ENCODE results near the gene SMIM21. TPM values are rescaled to one million over a fixed set of nuclear protein-coding genes. Genes with fewer than 3 reads are reported as not detected.

The SMIM21 gene
- total RNA-seq, 4 donors from 2014 or later = not detected

DNA sequence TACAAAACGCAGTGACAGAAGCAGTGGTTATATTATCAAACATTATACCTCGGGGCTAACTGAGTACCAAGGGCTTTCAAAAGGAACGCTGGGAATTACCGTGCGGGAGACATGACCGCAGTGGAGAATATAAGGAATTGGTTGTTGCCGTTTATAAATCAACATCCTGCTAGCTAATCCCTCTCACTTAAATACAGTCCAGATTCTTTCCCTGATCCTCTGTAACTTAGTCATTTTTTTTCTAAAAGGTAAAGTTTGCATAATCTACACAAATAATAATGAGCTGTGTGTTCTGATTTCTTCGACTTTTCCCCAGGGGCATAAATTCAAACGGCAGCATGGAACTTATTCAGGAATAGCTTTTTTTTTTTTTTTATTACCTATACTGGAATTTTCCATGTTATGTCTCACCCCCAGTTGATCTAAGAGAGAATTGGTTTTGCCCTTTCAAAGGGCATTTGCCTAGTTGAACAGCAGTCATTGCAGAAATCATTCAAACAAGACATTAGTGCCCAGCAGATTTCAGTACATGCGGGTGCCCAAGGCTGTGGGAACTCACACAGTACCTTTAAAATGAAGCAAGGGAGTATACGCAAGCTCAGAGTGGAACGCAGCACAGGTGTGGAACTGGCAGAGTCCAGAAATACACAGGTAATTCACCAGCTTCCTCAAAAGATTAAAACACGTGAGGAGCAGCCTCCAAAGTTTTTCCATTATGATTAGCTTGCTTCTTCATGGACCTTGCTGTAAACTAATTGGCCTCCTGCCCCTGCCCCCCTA is 63.9 kb downstream of the SMIM21 start:
- WGBS, 2 donors = 55 to 68% methylated on average over 13 of the region's 13 CpGs
- no peak overlapping the region for H3K4me3 ChIP-seq (ENCODE audit: low read depth, poor library complexity, severe bottlenecking)
- TF ChIP-seq POLR2A (IDR thresholded peaks at IDR 0.05) (no peak), CTCF (IDR thresholded peaks at IDR 0.05) (no peak)
- intact Hi-C loops (cut with DNase I; ENCODE audit: low total_unique reads) = no loop called here
- DNase-seq (ENCODE audit: low spot score in 2 of 2) = no peak

GRCh38 chr18:75362435-75362834 is 65.1 kb downstream of the SMIM21 start:
- intact Hi-C loops (cut with DNase I; ENCODE audit: low total_unique reads) = no loop called here
- DNase-seq (ENCODE audit: low spot score in 2 of 2) = no peak
- WGBS, 2 donors = 92 to 94% methylated on average over 13 of the region's 13 CpGs
- H3K4me3 ChIP-seq (ENCODE audit: low read depth, poor library complexity, severe bottlenecking) = no peak overlapping the region
- no peak for TF ChIP-seq CTCF (IDR thresholded peaks at IDR 0.05)
- TF ChIP-seq POLR2A (IDR thresholded peaks at IDR 0.05) = no peak

- DNase-seq (ENCODE audit: low spot score in 2 of 2) = no peak
- intact Hi-C loops (cut with DNase I; ENCODE audit: low total_unique reads) = no loop called here
- TF ChIP-seq CTCF (IDR thresholded peaks at IDR 0.05) = no peak
- no peak for TF ChIP-seq POLR2A (IDR thresholded peaks at IDR 0.05)
- 81 to 90% methylated on average over 11 of the region's 11 CpGs for WGBS, 2 donors
- no peak overlapping the region for H3K4me3 ChIP-seq (ENCODE audit: low read depth, poor library complexity, severe bottlenecking)
Observed at GRCh38 chr18:75360941-75361340, 66.6 kb downstream of the SMIM21 start.

DNA sequence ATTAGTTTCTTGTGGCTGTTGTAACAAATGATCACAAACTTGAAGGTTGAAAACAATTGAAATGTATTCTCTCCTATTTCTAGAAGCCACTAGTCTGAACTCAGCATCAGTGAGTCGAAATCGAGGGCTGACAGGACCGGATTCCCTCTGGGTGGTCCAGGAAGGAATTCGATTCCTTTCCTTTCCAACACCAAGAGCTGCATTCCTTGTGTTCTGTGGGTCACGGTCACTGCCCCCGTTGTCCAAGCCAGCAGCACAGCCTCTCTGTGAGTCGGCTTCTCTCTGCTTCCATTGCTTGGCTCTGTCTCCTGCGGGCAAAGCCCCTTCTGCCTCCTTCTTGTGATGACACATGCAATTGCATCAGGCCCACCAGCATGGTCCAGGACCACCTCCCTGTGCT is 67.3 kb downstream of the SMIM21 start:
- TF ChIP-seq POLR2A (IDR thresholded peaks at IDR 0.05) = no peak
- TF ChIP-seq CTCF (IDR thresholded peaks at IDR 0.05) = no peak
- 79 to 88% methylated on average over 8 of the region's 8 CpGs for WGBS, 2 donors
- intact Hi-C loops (cut with DNase I; ENCODE audit: low total_unique reads) = no loop called here
- no peak overlapping the region for H3K4me3 ChIP-seq (ENCODE audit: low read depth, poor library complexity, severe bottlenecking)
- no peak for DNase-seq (ENCODE audit: low spot score in 2 of 2)

Other genes with a start within 250 kb of the SMIM21 start
- gene PTGR3, start 218.6 kb downstream of the SMIM21 start, total RNA-seq = 10 to 100 TPM; 11.7 to 29.3 (median 24.2) TPM
- 10 to 100 TPM; 14.1 to 23.3 (median 17.6) TPM for gene TSHZ1, start 216.9 kb downstream of the SMIM21 start, total RNA-seq

Measured in lower leg skin (tissue), 4 donors.